NCI-H446 treated with DMSO at 0.1 percent for 48 hours (cell line): ENCODE data around the gene SCN4A.
"Not testable (repeated sequence)": the region's sequence is repeated elsewhere in the genome, so short reads cannot be mapped to it uniquely, and the experiment has no call there.

Source experiments
- DNase-seq: peaks from one replicate; lab custom pipeline; 2025; lab: John Stamatoyannopoulos, UW

The SCN4A gene

GRCh38 chr17:63972796-63973195 is at the start of gene SCN4A:
SCN4A (minus strand) TSS chr17:63972918; CDS start chr17:63972841, 77 bp downstream.
- no peak for DNase-seq

GRCh38 chr17:64020056-64020766 is 47.5 kb upstream of the SCN4A start, which contains the start of gene ICAM2:
ICAM2 (minus strand) TSS chr17:64020633; CDS start chr17:64006691, 13,942 bp downstream.
- DNase-seq, result no peak

- not testable (repeated sequence) for DNase-seq
Observed at GRCh38 chr17:64019551-64019961, 46.8 kb upstream of the SCN4A start.

GRCh38 chr17:64017381-64017980 is 44.8 kb upstream of the SCN4A start:
- DNase-seq, result no peak

GRCh38 chr17:64016974-64017373 is 44.3 kb upstream of the SCN4A start:
- DNase-seq, result no peak

- no peak for DNase-seq
Observed at GRCh38 chr17:64016231-64016784, 43.6 kb upstream of the SCN4A start.

- no peak for DNase-seq
Observed at GRCh38 chr17:64015447-64015846, 42.7 kb upstream of the SCN4A start.

- DNase-seq, result no peak
Observed at GRCh38 chr17:64009571-64010402, 37.1 kb upstream of the SCN4A start.

GRCh38 chr17:64008830-64009229 is 36.1 kb upstream of the SCN4A start:
- no peak for DNase-seq

GRCh38 chr17:64008346-64008745 is 35.6 kb upstream of the SCN4A start:
- no peak for DNase-seq

- DNase-seq, result no peak
Observed at GRCh38 chr17:64007838-64008282, 35.1 kb upstream of the SCN4A start.

- not testable (repeated sequence) for DNase-seq
Observed at GRCh38 chr17:64007089-64007837, 34.5 kb upstream of the SCN4A start.

- no peak for DNase-seq
Observed at GRCh38 chr17:64006361-64007088, 33.8 kb upstream of the SCN4A start.

- no peak for DNase-seq
Observed at GRCh38 chr17:64005734-64006167, 33.0 kb upstream of the SCN4A start.

- DNase-seq, result no peak
Observed at GRCh38 chr17:64004903-64005733, 32.4 kb upstream of the SCN4A start.

- DNase-seq, result no peak
Observed at GRCh38 chr17:64004218-64004770, 31.6 kb upstream of the SCN4A start.

GRCh38 chr17:64003526-64004121 is 30.9 kb upstream of the SCN4A start:
- DNase-seq, result no peak

- no peak for DNase-seq
Observed at GRCh38 chr17:64002658-64003525, 30.2 kb upstream of the SCN4A start.
